H1 (cell line): ENCODE data around the gene MAB21L3.

ENCODE experiments used
- JUND ChIP-seq: IDR thresholded peaks from 2 replicates; pipeline ENCODE4 v1.6.1; 2011; ENCODE audit warnings: mild to moderate bottlenecking, improper control_type of control experiment, low read length
- SP4 ChIP-seq: IDR thresholded peaks from 2 replicates; pipeline ENCODE4 v1.6.1; 2012; ENCODE audit warnings: low read length, inconsistent platforms

DNA sequence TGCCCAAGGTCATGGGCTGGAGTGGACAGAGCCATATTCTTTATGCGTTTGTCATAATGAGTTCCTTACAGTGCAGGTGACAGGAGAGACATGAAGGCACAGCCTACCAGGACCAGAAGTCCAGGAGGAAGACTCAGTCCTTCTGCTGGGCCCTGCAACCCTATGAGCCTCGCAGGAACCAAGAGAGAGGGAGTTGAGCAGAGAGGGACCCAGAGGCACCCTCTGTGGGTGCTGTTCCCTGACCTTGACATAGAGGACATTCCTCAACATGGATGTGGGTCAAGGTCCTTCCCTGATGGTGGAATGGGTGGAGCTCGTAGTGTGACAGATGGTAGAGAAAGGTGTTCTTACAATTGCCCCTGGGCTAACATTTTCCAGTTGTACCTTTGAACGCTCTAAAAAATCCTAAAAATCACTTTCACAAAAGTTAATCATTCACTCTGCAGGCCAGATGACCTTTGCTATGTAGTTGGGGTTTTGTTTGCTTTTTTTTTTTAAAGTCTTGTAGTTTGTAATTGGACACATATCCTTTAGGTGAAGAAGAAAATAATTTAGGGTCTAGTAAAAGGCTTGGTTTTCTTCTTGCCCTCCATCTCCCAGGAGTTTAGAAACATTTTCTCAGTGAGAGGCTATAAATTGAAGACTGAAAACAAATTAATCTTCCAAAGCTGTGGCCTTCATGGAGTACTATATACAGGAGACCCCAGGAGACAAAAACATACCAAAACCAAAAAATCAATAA is 41.9 kb downstream of the MAB21L3 start:
- TF ChIP-seq JUND (no peak), SP4 (no peak)
